ENCODE data around the gene AKAP10. TPM values are rescaled to one million over a fixed set of nuclear protein-coding genes. Genes with fewer than 3 reads are reported as not detected.
"Not testable (repeated sequence)": the region's sequence is repeated elsewhere in the genome, so short reads cannot be mapped to it uniquely, and the experiment has no call there.

The AKAP10 gene
- total RNA-seq, 1 experiment from 2014 or later, result 31.6 TPM

DNA sequence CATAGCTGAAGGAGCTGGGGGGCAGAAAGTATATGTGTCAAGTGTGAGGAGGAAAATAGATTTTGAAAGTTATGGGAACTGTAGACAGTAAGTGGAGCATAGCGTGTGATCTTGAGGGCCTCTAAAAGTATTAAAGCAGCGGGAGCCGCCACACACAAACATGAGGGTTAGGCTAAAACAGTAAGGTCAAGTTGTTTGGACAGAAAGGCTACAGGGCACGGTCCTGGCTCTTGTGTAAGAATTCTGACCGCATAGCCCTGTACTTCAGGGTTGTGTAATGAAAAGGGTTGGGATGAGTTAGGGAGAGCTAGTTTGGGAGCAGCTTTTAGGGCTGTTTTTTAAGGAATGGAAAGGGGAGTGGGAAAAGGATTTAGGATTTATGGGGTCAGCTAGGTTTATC, 87.1 kb downstream of the AKAP10 start:
- H3K9me2 ChIP-seq (ENCODE audit: insufficient read depth); H3K4me2 ChIP-seq (ENCODE audit: low read length); BruUV-seq (replicated peaks); CTCF ChIA-PET; H3K27ac ChIP-seq (ENCODE audit: low read depth, low read length); intact Hi-C loops (cut with micrococcal nuclease); H2AFZ ChIP-seq (ENCODE audit: low read depth, low read length, poor library complexity, severe bottlenecking); H3K9ac ChIP-seq (ENCODE audit: low read length); H3K4me1 ChIP-seq (ENCODE audit: control insufficient read depth in 1 of 2, insufficient read depth in 2 of 2, low read length in 2 of 2); H3K4me3 ChIP-seq (replicated peaks in 1 of 2; ENCODE audit: low read depth in 1 of 2, low read length in 2 of 2); H3K27me3 ChIP-seq (ENCODE audit: insufficient read depth, low read length); H4K20me1 ChIP-seq (ENCODE audit: insufficient read depth); RAD21 ChIA-PET (ENCODE audit: low non-redundant PET in 1 of 2, low total read pairs in 2 of 2, uncharacterized antibody in 2 of 2, unreplicated experiment in 2 of 2); H3K36me3 ChIP-seq (ENCODE audit: control insufficient read depth in 1 of 2, insufficient read depth in 2 of 2, low read length in 2 of 2); DNase-seq (ENCODE audit: low read depth, low spot score); H3K79me2 ChIP-seq (ENCODE audit: insufficient read depth, low read length); POLR2A ChIA-PET; ATAC-seq; H3K9me3 ChIP-seq (ENCODE audit: control insufficient read depth in 1 of 2, insufficient read depth in 1 of 2, low read depth in 1 of 2, low read length in 2 of 2): not testable (repeated sequence)

DNA sequence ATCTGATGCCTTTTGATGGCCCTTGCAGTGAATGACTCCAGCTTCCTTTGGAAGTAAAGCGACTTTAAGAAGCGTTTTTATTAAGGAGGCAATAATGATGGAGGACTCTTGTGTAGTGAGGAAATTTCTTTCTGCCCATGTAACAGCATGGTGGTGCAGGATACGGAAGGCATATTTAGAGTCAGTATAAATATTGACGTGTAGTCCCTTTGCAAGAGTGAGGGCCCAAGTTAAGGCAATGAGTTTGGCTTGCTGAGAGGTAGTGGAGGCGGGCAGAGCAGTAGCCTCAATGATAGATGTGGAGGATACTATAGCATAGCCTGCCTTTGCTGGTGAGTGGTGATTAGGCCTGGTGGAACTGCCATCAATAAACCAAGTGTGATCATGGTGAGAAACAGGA, 87.6 kb downstream of the AKAP10 start:
- H3K9me2 ChIP-seq (ENCODE audit: insufficient read depth); H3K27me3 ChIP-seq (ENCODE audit: insufficient read depth, low read length); H3K4me1 ChIP-seq (ENCODE audit: control insufficient read depth in 1 of 2, insufficient read depth in 2 of 2, low read length in 2 of 2); H3K36me3 ChIP-seq (ENCODE audit: control insufficient read depth in 1 of 2, insufficient read depth in 2 of 2, low read length in 2 of 2); H3K4me3 ChIP-seq (replicated peaks in 1 of 2; ENCODE audit: low read depth in 1 of 2, low read length in 2 of 2); H3K4me2 ChIP-seq (ENCODE audit: low read length); H4K20me1 ChIP-seq (ENCODE audit: insufficient read depth); DNase-seq (ENCODE audit: low read depth, low spot score); H3K9ac ChIP-seq (ENCODE audit: low read length); ATAC-seq; POLR2A ChIA-PET; H3K79me2 ChIP-seq (ENCODE audit: insufficient read depth, low read length); CTCF ChIA-PET; BruUV-seq (replicated peaks); H3K9me3 ChIP-seq (ENCODE audit: control insufficient read depth in 1 of 2, insufficient read depth in 1 of 2, low read depth in 1 of 2, low read length in 2 of 2); H2AFZ ChIP-seq (ENCODE audit: low read depth, low read length, poor library complexity, severe bottlenecking); intact Hi-C loops (cut with micrococcal nuclease); H3K27ac ChIP-seq (ENCODE audit: low read depth, low read length); RAD21 ChIA-PET (ENCODE audit: low non-redundant PET in 1 of 2, low total read pairs in 2 of 2, uncharacterized antibody in 2 of 2, unreplicated experiment in 2 of 2): not testable (repeated sequence)

DNA sequence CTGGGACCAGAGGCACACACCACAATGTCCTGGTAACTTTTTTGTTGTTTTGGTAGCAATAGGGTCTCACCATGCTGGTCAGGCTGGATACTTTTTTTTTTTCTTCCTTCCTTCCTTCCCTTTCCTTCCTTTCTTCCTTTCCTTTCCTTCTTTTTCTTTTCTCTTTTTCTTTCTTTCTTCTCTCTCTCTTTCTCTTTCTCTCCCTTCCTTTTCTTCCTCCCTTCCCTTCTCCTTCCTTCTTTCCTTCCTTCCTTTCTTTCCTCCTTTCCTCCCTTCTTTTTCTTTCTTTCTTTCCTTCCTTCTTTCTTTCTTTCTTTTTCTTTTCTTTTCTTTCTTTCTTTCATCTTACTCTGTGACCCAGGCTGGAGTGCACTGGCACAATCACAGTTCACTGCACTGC, 91.5 kb downstream of the AKAP10 start:
- no peak for TF ChIP-seq EGR1 (IDR thresholded peaks at IDR 0.05; ENCODE audit: low read depth)
- TF ChIP-seq JUND (IDR thresholded peaks at IDR 0.05), result no peak

More for the DNA sequence above, 91.5 kb downstream of the AKAP10 start:
- BruUV-seq (replicated peaks), result no TSS peak
- ChIA-PET POLR2A (no interaction called here), CTCF (no interaction called here), RAD21 (ENCODE audit: low non-redundant PET in 1 of 2, low total read pairs in 2 of 2, uncharacterized antibody in 2 of 2, unreplicated experiment in 2 of 2) (no interaction called here)
- H2AFZ ChIP-seq (ENCODE audit: low read depth, low read length, poor library complexity, severe bottlenecking), result no peak overlapping the region
- H3K36me3 ChIP-seq (ENCODE audit: control insufficient read depth in 1 of 2, insufficient read depth in 2 of 2, low read length in 2 of 2), result no peaks in the 10 kb centered on the region
- no peaks in the 10 kb centered on the region for H3K9me2 ChIP-seq (ENCODE audit: insufficient read depth)
- no peaks in the 10 kb centered on the region for H3K27me3 ChIP-seq (ENCODE audit: insufficient read depth, low read length)
- no peaks in the 10 kb centered on the region for H3K79me2 ChIP-seq (ENCODE audit: insufficient read depth, low read length)
- H3K9ac ChIP-seq (ENCODE audit: low read length), result no peak overlapping the region
- ATAC-seq (no peak), DNase-seq (ENCODE audit: low read depth, low spot score) (no peak)
- intact Hi-C loops (cut with micrococcal nuclease), result no loop called here
- no peak overlapping the region for H3K4me3 ChIP-seq (replicated peaks in 1 of 2; ENCODE audit: low read depth in 1 of 2, low read length in 2 of 2)
- H3K9me3 ChIP-seq (ENCODE audit: control insufficient read depth in 1 of 2, insufficient read depth in 1 of 2, low read depth in 1 of 2, low read length in 2 of 2), result no peaks in the 10 kb centered on the region
- no peaks in the 10 kb centered on the region for H4K20me1 ChIP-seq (ENCODE audit: insufficient read depth)
- H3K4me2 ChIP-seq (ENCODE audit: low read length), result no peak overlapping the region
- H3K4me1 ChIP-seq (ENCODE audit: control insufficient read depth in 1 of 2, insufficient read depth in 2 of 2, low read length in 2 of 2), result no peaks in the 10 kb centered on the region
- no peak overlapping the region for H3K27ac ChIP-seq (ENCODE audit: low read depth, low read length)
